Testis (tissue), 3 donors: ENCODE measurements around the gene AGBL4. TPM values are rescaled to one million over a fixed set of nuclear protein-coding genes. Genes with fewer than 3 reads are reported as not detected.

Experiments used
- DNase-seq: peaks from one replicate; pipeline ENCODE4 v3.0.0-alpha.2; 2019
- H3K27ac ChIP-seq, 2 donors: fragments of 200-600 bp; sonication (generic); one replicate each; pipeline ENCODE4 v1.5.1; 2019
- H3K27me3 ChIP-seq: fragments of 200-600 bp; sonication (generic); one replicate; pipeline ENCODE4 v1.5.1; 2019
- H3K36me3 ChIP-seq: fragments of 200-600 bp; sonication (generic); one replicate; pipeline ENCODE4 v1.5.1; 2017; ENCODE audit warnings: low read depth; ENCODE audit errors: missing control alignments
- H3K4me1 ChIP-seq: fragments of 200-600 bp; sonication (generic); one replicate; pipeline ENCODE4 v1.5.1; 2019
- H3K4me3 ChIP-seq, 2 donors: fragments of 200-600 bp; sonication (generic); one replicate each; pipeline ENCODE4 v1.5.1; 2017 to 2019
- H3K9me3 ChIP-seq: fragments of 200-600 bp; sonication (generic); one replicate; pipeline ENCODE4 v1.5.1; 2017
- POLR2A ChIP-seq: fragments of 450-650 bp; IDR thresholded peaks from one replicate; pipeline ENCODE4 v1.6.1; 2017; ENCODE audit warnings: antibody characterized with exemption, mild to moderate bottlenecking, moderate library complexity
- WGBS, 2 donors: methylation state at CpG; one replicate each; pipeline ENCODE4 v1.1.5; 2018; 5-methylcytosine and 5-hydroxymethylcytosine counted together
- intact Hi-C: fragments of 100-400 bp; cut with DNase I; formaldehyde crosslinking; loops from one replicate; pipeline ENCODE4 v1.15.1; 2023; ENCODE audit warnings: low total_unique reads
- polyA plus RNA-seq: library from polyadenylated mRNA; stranded (reverse); fragments of 350-450 nt; fragmentation: Illumina TruSeq; extraction: RNeasy Lipid Tissue Mini Kit (QIAGEN cat#74804); gene quantifications from one replicate; pipeline ENCODE4 v1.2.3, GENCODE V29; 2014; ENCODE audit warnings: low read depth, low replicate concordance; ENCODE audit not compliant: insufficient read depth
- total RNA-seq, 2 donors: library from RNA; depleted of rRNA; stranded (reverse); fragments of >200 nt; gene quantifications; one replicate each; pipeline ENCODE4 v1.2.3, GENCODE V29; 2016
- TF ChIP-seq, protein P1 (sequence below), 3 experiments: fragments of 450-650 bp in 2 of 3; fragments of 200-600 bp in 1 of 3; sonication (generic) in 1 of 3; IDR thresholded peaks; one replicate each; pipeline ENCODE4 v1.5.1; 2016 to 2019; ENCODE audit warnings: antibody characterized with exemption in 3 of 3, mild to moderate bottlenecking in 2 of 3, moderate library complexity in 1 of 3

The AGBL4 gene
- total and polyA plus RNA-seq, 3 donors from 2014 or later = 3.3 to 6.9 (median 5.8) TPM

DNA sequence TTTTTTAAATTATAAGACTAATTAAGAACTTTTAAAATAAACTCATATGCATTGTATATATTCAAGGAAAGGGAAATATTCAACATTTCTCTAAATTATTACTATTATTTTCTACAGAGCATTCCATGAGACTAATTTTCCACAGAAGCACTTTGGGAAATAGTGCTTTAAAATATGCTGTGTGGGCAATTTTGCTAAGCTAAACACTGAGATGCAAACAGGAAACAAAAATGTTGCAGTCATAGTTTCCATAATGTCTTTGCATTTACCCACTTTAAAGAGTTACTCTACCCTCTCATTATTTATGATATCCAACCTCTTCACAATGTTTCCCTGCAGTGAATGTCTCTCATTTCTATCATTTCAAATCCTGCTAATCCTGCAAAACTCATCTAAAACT lies 977.4 kb downstream of the AGBL4 start:
- no peak overlapping the region for H3K4me3 ChIP-seq
- no peaks in the 10 kb centered on the region for H3K36me3 ChIP-seq
- no peak for DNase-seq
- TF ChIP-seq POLR2A = no peak
- TF ChIP-seq, protein P1, sequence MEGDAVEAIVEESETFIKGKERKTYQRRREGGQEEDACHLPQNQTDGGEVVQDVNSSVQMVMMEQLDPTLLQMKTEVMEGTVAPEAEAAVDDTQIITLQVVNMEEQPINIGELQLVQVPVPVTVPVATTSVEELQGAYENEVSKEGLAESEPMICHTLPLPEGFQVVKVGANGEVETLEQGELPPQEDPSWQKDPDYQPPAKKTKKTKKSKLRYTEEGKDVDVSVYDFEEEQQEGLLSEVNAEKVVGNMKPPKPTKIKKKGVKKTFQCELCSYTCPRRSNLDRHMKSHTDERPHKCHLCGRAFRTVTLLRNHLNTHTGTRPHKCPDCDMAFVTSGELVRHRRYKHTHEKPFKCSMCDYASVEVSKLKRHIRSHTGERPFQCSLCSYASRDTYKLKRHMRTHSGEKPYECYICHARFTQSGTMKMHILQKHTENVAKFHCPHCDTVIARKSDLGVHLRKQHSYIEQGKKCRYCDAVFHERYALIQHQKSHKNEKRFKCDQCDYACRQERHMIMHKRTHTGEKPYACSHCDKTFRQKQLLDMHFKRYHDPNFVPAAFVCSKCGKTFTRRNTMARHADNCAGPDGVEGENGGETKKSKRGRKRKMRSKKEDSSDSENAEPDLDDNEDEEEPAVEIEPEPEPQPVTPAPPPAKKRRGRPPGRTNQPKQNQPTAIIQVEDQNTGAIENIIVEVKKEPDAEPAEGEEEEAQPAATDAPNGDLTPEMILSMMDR (IDR thresholded peaks at IDR 0.05) = no peak
- no peaks in the 10 kb centered on the region for H3K4me1 ChIP-seq
- no peaks in the 10 kb centered on the region for H3K27me3 ChIP-seq
- H3K27ac ChIP-seq = no peak overlapping the region
- H3K9me3 ChIP-seq = no peaks in the 10 kb centered on the region
- intact Hi-C loops = no loop called here

DNA sequence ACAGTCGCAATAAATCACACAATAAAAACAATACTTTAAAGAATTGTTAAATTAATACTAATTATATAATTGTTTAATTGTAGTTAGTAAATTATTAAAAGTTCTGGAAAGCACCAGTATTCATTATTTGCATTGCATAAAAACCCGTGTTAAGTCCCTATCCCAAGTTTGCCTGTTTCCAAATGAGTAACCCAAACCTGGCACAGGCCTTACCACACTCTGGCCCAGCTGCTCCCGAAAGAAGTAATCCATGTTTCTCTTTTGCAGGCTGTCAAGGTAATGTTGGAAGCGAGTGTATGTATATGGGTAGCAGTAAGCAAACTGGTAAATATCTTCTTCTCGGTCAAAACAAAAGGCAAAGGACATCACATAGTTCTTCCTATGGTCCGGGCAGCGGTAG lies 978.4 kb downstream of the AGBL4 start:
- TF ChIP-seq POLR2A = no peak
- TF ChIP-seq, protein P1 (IDR thresholded peaks at IDR 0.05) = no peak
- Histone ChIP-seq H3K9me3 (no peaks in the 10 kb centered on the region), H3K27me3 (no peaks in the 10 kb centered on the region), H3K27ac (no peak overlapping the region), H3K36me3 (no peaks in the 10 kb centered on the region), H3K4me3 (no peak overlapping the region), H3K4me1 (no peaks in the 10 kb centered on the region)
- no peak for DNase-seq
- intact Hi-C loops = no loop called here
- WGBS, 2 donors = 85 to 86% methylated on average over 7 of the region's 7 CpGs

DNA sequence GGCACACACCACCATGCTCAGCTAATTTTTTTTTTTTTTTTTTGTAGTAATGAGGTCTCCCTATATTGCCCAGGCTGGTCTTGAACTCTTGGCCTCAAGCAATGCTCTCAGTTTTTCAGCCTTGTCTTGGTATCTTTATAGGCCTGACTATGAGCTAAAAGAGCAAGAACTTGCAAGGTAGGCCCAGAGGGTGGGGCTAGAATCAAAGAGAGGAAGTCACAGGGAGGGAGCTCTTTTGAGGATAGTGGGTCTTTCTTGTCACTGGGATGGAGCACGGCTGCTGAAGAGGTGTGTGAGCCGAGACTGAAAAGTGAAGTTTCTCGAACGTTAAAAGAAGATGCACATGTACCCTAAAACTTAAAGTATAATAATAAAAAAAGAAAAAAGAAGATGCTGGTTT lies 987.1 kb downstream of the AGBL4 start:
- H3K27me3 ChIP-seq = no peaks in the 10 kb centered on the region
- no peak overlapping the region for H3K4me3 ChIP-seq
- H3K4me1 ChIP-seq = no peaks in the 10 kb centered on the region
- intact Hi-C loops = no loop called here
- TF ChIP-seq, protein P1 (IDR thresholded peaks at IDR 0.05) = no peak
- no peak for TF ChIP-seq POLR2A
- H3K36me3 ChIP-seq = no peaks in the 10 kb centered on the region
- H3K27ac ChIP-seq = no peak overlapping the region
- no peak for DNase-seq
- no peaks in the 10 kb centered on the region for H3K9me3 ChIP-seq
- WGBS, 2 donors = 66 to 73% methylated on average over 4 of the region's 4 CpGs

DNA sequence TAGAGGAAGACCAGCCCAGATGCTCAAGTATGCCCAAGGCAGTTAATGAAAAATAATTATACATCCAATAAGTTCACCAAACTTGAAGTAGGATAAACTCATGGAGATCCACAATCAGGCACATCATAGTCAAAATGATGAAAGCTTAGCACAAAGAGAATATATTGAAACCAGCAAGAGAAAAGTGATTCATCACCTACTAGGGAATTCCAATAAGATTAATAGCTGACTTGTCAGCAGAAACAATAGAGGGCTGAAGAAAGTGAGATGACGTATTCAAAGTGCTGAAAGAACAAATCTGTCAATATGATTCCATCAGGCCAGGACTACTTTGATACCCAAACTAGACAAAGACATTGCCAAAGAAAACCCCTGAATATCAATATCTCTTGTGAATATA lies 995.4 kb downstream of the AGBL4 start:
- Histone ChIP-seq H3K36me3 (no peaks in the 10 kb centered on the region), H3K4me1 (no peaks in the 10 kb centered on the region), H3K27me3 (no peaks in the 10 kb centered on the region), H3K27ac (no peak overlapping the region), H3K9me3 (no peaks in the 10 kb centered on the region), H3K4me3 (no peak overlapping the region)
- intact Hi-C loops = no loop called here
- no peak for DNase-seq
- TF ChIP-seq, protein P1 (IDR thresholded peaks at IDR 0.05) = no peak
- no peak for TF ChIP-seq POLR2A
- 78 to 93% methylated on average over 1 of the region's 1 CpG for WGBS, 2 donors

DNA sequence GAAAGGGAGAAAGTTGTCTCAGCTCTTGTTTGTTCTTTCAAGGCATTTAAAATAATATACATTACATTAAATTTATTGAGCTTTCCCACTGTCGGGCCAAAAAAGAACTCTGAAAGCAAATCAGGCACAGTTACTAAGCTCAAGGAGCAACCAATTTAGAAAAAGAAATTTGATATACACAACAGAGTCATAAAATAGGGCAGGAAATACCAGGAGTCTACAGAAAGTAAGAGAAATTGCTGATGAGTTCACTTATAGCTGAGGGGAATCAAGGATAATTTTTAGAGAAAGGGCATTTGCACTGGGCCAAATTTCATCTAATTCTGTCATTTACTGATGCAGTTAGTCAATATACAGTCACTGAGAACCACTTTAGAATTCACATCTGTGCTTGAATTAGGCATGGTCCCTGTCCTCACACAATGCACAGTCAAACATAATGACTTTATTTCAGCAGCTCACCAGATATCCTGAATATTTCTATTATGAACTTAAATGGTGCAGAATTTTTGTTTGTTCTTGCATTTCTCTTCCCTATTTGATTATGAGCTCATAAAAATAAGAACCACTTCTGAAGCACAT lies 997.4 kb downstream of the AGBL4 start:
- H3K4me1 ChIP-seq = no peaks in the 10 kb centered on the region
- H3K36me3 ChIP-seq = no peaks in the 10 kb centered on the region
- WGBS, 2 donors = 72 to 83% methylated on average over 1 of the region's 1 CpG
- H3K4me3 ChIP-seq = no peak overlapping the region
- TF ChIP-seq, protein P1 (IDR thresholded peaks at IDR 0.05) = no peak
- TF ChIP-seq POLR2A = no peak
- no peak overlapping the region for H3K27ac ChIP-seq
- intact Hi-C loops = no loop called here
- no peaks in the 10 kb centered on the region for H3K27me3 ChIP-seq
- H3K9me3 ChIP-seq = no peaks in the 10 kb centered on the region
- no peak for DNase-seq
